ENCODE measurements around the gene SPATA7.
"Not testable (repeated sequence)": the region's sequence is repeated elsewhere in the genome, so short reads cannot be mapped to it uniquely, and the experiment has no call there.

SPATA7 gene

GRCh38 chr14:88379706-88380343 is 5.6 kb upstream of the SPATA7 start:
- DNase-seq (ENCODE audit: low read depth): no peak
- H3K4me3 ChIP-seq (ENCODE audit: control insufficient read depth, low read depth, low read length): no peak overlapping the region
- no peak for TF ChIP-seq CTCF (IDR thresholded peaks at IDR 0.05; ENCODE audit: control insufficient read depth, insufficient read depth, low read depth, low read length, missing control alignments)

- no peak overlapping the region for H3K4me3 ChIP-seq (ENCODE audit: control insufficient read depth, low read depth, low read length)
- no peak for DNase-seq (ENCODE audit: low read depth)
- TF ChIP-seq CTCF (IDR thresholded peaks at IDR 0.05; ENCODE audit: control insufficient read depth, insufficient read depth, low read depth, low read length, missing control alignments): peak; percentile 15
Measured at GRCh38 chr14:88380405-88380804, 5.1 kb upstream of the SPATA7 start.

- not testable (repeated sequence) for DNase-seq (ENCODE audit: low read depth); H3K4me3 ChIP-seq (ENCODE audit: control insufficient read depth, low read depth, low read length)
Measured at GRCh38 chr14:88381634-88382033, 3.8 kb upstream of the SPATA7 start.

- H3K4me3 ChIP-seq (ENCODE audit: control insufficient read depth, low read depth, low read length): peak overlapping the region; percentile 84
- DNase-seq (ENCODE audit: low read depth): no peak
- no peak for TF ChIP-seq CTCF (IDR thresholded peaks at IDR 0.05; ENCODE audit: control insufficient read depth, insufficient read depth, low read depth, low read length, missing control alignments)
Measured at GRCh38 chr14:88384718-88385117, 739 bp upstream of the SPATA7 start.

- TF ChIP-seq CTCF (IDR thresholded peaks at IDR 0.05; ENCODE audit: control insufficient read depth, insufficient read depth, low read depth, low read length, missing control alignments): no peak
- no peak for DNase-seq (ENCODE audit: low read depth)
- H3K4me3 ChIP-seq (ENCODE audit: control insufficient read depth, low read depth, low read length): peak overlapping the region; percentile 84
Measured at GRCh38 chr14:88386256-88386794, 868 bp downstream of the SPATA7 start.

GRCh38 chr14:88388741-88389282 is 3.4 kb downstream of the SPATA7 start:
- TF ChIP-seq CTCF (IDR thresholded peaks at IDR 0.05; ENCODE audit: control insufficient read depth, insufficient read depth, low read depth, low read length, missing control alignments): no peak
- no peak for DNase-seq (ENCODE audit: low read depth)
- H3K4me3 ChIP-seq (ENCODE audit: control insufficient read depth, low read depth, low read length): no peak overlapping the region

- DNase-seq (ENCODE audit: low read depth): no peak
- no peak for TF ChIP-seq CTCF (IDR thresholded peaks at IDR 0.05; ENCODE audit: control insufficient read depth, insufficient read depth, low read depth, low read length, missing control alignments)
- no peak overlapping the region for H3K4me3 ChIP-seq (ENCODE audit: control insufficient read depth, low read depth, low read length)
Measured at GRCh38 chr14:88392609-88393008, 7.2 kb downstream of the SPATA7 start.

Measured in AG09309 (cell line).